Uterus (tissue), 4 donors: Measurements from ENCODE around the gene ANKS4B. TPM values are rescaled to one million over a fixed set of nuclear protein-coding genes. Genes with fewer than 3 reads are reported as not detected.
A peak's percentile ranks its signal among the peaks of the same experiment; 100 is the strongest.
"Not testable (repeated sequence)": the region's sequence is repeated elsewhere in the genome, so short reads cannot be mapped to it uniquely, and the experiment has no call there.

Experiments used
- DNase-seq, 2 donors: peaks; one replicate each; pipeline ENCODE4 v3.0.0-alpha.2; 2019 to 2020
- H3K27ac ChIP-seq, 2 donors: fragments of 200-600 bp; sonication (generic); 1 replicate in 1 of 2; 2 replicates in 1 of 2; pipeline ENCODE4 v1.5.1; 2016 to 2018
- H3K27me3 ChIP-seq, 2 donors: fragments of 200-600 bp; sonication (generic); one replicate each; pipeline ENCODE4 v1.5.1; 2018 to 2019; ENCODE audit warnings: control low read depth in 1 of 2
- H3K36me3 ChIP-seq, 2 donors: fragments of 200-600 bp; sonication (generic); one replicate each; pipeline ENCODE4 v1.5.1; 2019; ENCODE audit warnings: control low read depth in 1 of 2
- H3K4me1 ChIP-seq, 2 donors: fragments of 200-600 bp; sonication (generic); one replicate each; pipeline ENCODE4 v1.5.1; 2018 to 2019; ENCODE audit warnings: control low read depth in 1 of 2
- H3K4me3 ChIP-seq, 2 donors: fragments of 200-600 bp; sonication (generic); 1 replicate in 1 of 2; 2 replicates in 1 of 2; pipeline ENCODE4 v1.5.1; 2018 to 2019; ENCODE audit warnings: mild to moderate bottlenecking in 1 of 2
- H3K9me3 ChIP-seq, 2 donors: fragments of 200-600 bp; sonication (generic); one replicate each; pipeline ENCODE4 v1.5.1; 2019; ENCODE audit warnings: control low read depth in 1 of 2
- POLR2A ChIP-seq, 2 donors: fragments of 450-650 bp; IDR thresholded peaks; one replicate each; pipeline ENCODE4 v1.6.1; 2016; ENCODE audit warnings: antibody characterized with exemption in 2 of 2, mild to moderate bottlenecking in 1 of 2, moderate library complexity in 1 of 2
- intact Hi-C: fragments of 100-400 bp; cut with DNase I; formaldehyde crosslinking; loops from one replicate; pipeline ENCODE4 v1.15.1; 2023; ENCODE audit warnings: low total_unique reads
- total RNA-seq, 4 donors: library from RNA; depleted of rRNA in 3 of 4; stranded (reverse); fragments of >200 nt in 3 of 4; gene quantifications; one replicate each; pipeline versions ENCODE4 v1.1.0 to v1.2.4, GENCODE V29; 2014 to 2023
- TF ChIP-seq, protein P1 (sequence below), 4 experiments: fragments of 200-600 bp in 2 of 4; fragments of 450-650 bp in 2 of 4; sonication (generic) in 2 of 4; IDR thresholded peaks; one replicate each; pipeline ENCODE4 v1.5.1; 2016 to 2019; ENCODE audit warnings: antibody characterized with exemption in 4 of 4, mild to moderate bottlenecking in 2 of 4, moderate library complexity in 1 of 4
- donor health status: DM: yes; HTN: yes; CAD: no.

Gene ANKS4B
- total RNA-seq, 4 donors from 2014 or later, result not detected

GRCh38 chr16:21281698-21282389 is 48.3 kb downstream of the ANKS4B start:
- Histone ChIP-seq H3K27me3 (no peaks in the 10 kb centered on the region), H3K9me3 (no peaks in the 10 kb centered on the region), H3K4me3 (no peak overlapping the region), H3K4me1 (no peaks in the 10 kb centered on the region), H3K27ac (no peak overlapping the region), H3K36me3 (no peaks in the 10 kb centered on the region)
- intact Hi-C loops, result no loop called here
- DNase-seq, result no peak
- TF ChIP-seq POLR2A (IDR thresholded peaks at IDR 0.05), result no peak
- TF ChIP-seq, protein P1, sequence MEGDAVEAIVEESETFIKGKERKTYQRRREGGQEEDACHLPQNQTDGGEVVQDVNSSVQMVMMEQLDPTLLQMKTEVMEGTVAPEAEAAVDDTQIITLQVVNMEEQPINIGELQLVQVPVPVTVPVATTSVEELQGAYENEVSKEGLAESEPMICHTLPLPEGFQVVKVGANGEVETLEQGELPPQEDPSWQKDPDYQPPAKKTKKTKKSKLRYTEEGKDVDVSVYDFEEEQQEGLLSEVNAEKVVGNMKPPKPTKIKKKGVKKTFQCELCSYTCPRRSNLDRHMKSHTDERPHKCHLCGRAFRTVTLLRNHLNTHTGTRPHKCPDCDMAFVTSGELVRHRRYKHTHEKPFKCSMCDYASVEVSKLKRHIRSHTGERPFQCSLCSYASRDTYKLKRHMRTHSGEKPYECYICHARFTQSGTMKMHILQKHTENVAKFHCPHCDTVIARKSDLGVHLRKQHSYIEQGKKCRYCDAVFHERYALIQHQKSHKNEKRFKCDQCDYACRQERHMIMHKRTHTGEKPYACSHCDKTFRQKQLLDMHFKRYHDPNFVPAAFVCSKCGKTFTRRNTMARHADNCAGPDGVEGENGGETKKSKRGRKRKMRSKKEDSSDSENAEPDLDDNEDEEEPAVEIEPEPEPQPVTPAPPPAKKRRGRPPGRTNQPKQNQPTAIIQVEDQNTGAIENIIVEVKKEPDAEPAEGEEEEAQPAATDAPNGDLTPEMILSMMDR (IDR thresholded peaks at IDR 0.05), result no peak

DNA sequence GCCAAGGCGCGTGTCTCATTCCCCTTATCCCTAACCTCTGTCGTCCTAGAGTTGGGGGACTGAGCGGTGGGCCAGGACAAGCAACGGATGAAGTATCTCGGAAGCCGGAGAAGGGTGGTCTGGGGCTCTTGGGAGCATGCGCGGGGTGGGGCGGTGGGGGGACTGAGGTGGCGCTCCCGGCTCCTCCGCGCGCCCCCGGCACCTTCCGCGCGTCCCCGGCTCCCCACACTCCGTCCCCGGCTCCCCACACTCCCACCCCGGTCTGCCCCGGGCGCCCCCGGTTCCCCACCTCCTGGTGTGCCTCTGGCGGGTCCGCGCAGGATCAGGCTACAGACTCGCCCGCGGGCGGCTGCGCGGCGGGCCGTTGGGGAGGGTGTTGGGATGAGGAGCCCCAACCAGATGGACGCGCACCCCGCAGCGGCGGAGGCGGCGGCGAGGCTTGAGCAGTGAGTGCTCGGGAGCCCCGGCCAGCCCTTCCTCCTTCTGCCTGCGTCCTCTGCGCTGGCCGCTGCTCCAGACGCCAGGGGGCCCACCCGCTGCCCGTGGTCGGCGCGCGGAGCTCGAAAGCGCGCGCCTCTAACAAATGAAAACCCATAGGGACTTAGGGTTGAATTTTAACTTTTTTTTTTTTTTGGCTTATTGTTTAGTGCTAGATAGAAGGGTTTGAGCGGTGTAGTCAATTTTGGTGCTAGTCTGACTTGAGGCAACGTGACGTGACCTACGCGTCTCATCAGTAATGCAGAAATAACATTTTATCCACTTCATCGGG is 50.2 kb downstream of the ANKS4B start:
- DNase-seq, result peak; percentile 29 to 36
- Histone ChIP-seq H3K27ac (peak overlapping the region in 1 of 2 donors; percentile 22), H3K9me3 (no peaks in the 10 kb centered on the region), H3K4me1 (no peaks in the 10 kb centered on the region), H3K36me3 (peaks cover 0 to 2% of the 10 kb centered on the region in 2 donors), H3K4me3 (peak overlapping the region; percentile 9 to 21), H3K27me3 (no peaks in the 10 kb centered on the region)
- no peak for TF ChIP-seq POLR2A (IDR thresholded peaks at IDR 0.05)
- TF ChIP-seq, protein P1 (IDR thresholded peaks at IDR 0.05), result peak; percentile 33 to 49 (median 44)
- intact Hi-C loops, result no loop called here

DNA sequence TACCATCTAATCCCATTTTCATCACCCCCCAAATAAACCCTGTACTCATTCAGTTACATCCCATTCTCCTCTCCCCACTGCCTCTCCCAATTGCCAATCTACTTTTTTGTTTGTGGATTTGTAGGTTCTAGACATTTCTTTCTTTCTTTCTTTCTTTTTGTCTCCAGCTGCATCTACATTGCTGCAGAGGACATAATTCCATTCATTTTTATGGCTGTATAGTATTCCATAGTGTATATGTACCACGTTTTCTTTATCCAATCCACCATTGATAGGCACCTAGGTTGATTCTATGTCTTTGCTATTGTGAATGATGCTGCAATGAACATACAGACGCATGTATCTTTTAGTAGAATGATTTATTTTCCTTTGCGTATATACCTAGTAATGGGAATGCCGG is 50.9 kb downstream of the ANKS4B start:
- H3K36me3 ChIP-seq, result peaks cover 0 to 4% of the 10 kb centered on the region in 2 donors
- H3K27ac ChIP-seq, result no peak overlapping the region
- no peak for DNase-seq
- no peaks in the 10 kb centered on the region for H3K4me1 ChIP-seq
- TF ChIP-seq, protein P1 (IDR thresholded peaks at IDR 0.05), result no peak
- H3K9me3 ChIP-seq, result no peaks in the 10 kb centered on the region
- H3K27me3 ChIP-seq, result no peaks in the 10 kb centered on the region
- H3K4me3 ChIP-seq, result no peak overlapping the region
- intact Hi-C loops, result no loop called here

DNA sequence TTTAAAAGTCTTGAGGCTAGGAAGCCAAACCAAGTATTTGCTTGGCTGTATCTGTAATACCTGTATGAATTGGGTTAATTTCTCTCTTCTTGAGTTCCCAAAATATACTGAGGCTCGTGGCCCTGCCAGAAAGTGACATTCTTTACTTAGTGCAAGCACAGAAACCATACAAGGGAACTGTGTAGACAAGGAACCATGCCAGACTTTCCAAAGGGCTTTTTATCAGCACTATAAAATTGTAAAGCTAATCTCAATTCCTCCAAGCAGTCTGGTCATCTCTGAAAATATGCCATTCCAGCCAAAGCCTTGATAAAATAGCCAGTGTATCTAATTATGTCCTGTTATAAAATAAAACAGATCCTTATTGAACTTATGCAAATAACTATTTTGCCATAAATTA is 51.8 kb downstream of the ANKS4B start:
- DNase-seq, result no peak
- TF ChIP-seq POLR2A (IDR thresholded peaks at IDR 0.05), result no peak
- TF ChIP-seq, protein P1 (IDR thresholded peaks at IDR 0.05), result no peak
- Histone ChIP-seq H3K4me3 (no peak overlapping the region), H3K9me3 (no peaks in the 10 kb centered on the region), H3K27ac (no peak overlapping the region), H3K36me3 (peaks cover 0 to 4% of the 10 kb centered on the region in 2 donors), H3K4me1 (no peaks in the 10 kb centered on the region), H3K27me3 (no peaks in the 10 kb centered on the region)
- intact Hi-C loops, result no loop called here

DNA sequence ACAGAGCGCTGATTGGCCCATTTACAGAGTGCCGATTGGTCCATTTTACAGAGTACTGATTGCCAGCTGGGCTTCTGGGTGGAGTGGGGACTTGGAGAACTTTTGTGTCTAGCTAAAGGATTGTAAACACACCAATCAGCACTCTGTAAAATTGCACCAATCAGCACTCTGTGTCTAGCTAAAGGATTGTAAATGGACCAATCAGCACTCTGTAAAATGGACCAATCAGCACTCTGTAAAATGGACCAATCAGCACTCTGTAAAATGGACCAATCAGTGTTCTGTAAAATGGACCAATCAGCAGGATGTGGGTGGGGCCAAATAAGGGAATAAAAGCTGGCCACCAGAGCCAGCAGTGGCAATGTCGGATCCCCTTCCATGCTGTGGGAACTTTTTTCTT is 56.3 kb downstream of the ANKS4B start:
- H3K27me3 ChIP-seq, H3K9me3 ChIP-seq, H3K36me3 ChIP-seq, H3K4me1 ChIP-seq, intact Hi-C loops, DNase-seq, H3K4me3 ChIP-seq, H3K27ac ChIP-seq: not testable (repeated sequence)
